ENCODE results near the gene CAP2. TPM values are rescaled to one million over a fixed set of nuclear protein-coding genes. Genes with fewer than 3 reads are reported as not detected.
A peak's percentile ranks its signal among the peaks of the same experiment; 100 is the strongest.
"Not testable (repeated sequence)": the region's sequence is repeated elsewhere in the genome, so short reads cannot be mapped to it uniquely, and the experiment has no call there.

CAP2 gene
- total RNA-seq, 1 experiment from 2014 or later, result 35.9 TPM

DNA sequence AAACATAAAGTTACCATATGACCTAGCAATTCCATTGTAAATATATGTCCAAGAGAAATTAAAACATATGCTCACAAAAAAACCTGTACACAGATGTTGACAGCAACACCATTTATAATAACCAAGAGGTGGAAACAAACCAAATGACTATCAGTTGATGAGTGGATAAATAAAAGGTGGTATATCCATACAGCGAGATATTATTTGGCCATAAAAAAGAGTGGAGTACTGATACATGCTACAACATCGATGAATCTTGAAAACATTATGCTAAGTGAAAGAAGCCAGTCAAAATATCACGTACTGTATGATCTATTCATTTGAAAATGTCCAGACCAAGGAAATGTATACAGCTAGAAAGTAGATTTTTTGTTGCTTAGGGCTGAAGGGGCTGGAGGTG, 2.9 kb downstream of the CAP2 start:
- no peak for DNase-seq (ENCODE audit: low read depth)

DNA sequence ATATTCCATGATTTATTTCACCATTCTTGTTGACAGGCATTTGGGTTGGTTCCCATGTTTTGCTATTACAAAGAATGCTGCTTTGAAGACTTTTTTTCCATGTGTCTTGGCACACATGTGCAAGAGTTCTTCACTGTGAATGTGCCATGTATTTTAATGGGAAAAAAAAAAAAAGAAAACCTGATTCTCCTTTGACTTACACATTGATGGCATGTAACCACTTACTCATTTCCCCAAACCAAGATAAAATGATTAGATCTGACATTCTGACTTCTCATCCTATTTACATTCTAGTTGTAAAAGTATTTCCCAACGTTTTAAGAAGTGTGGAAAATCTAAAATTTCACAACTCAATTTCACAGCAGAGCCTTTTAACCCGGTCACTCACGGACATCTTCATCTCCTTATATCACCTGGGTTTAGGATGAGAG, 4.4 kb downstream of the CAP2 start:
- DNase-seq (ENCODE audit: low read depth), result peak; percentile 29

DNA sequence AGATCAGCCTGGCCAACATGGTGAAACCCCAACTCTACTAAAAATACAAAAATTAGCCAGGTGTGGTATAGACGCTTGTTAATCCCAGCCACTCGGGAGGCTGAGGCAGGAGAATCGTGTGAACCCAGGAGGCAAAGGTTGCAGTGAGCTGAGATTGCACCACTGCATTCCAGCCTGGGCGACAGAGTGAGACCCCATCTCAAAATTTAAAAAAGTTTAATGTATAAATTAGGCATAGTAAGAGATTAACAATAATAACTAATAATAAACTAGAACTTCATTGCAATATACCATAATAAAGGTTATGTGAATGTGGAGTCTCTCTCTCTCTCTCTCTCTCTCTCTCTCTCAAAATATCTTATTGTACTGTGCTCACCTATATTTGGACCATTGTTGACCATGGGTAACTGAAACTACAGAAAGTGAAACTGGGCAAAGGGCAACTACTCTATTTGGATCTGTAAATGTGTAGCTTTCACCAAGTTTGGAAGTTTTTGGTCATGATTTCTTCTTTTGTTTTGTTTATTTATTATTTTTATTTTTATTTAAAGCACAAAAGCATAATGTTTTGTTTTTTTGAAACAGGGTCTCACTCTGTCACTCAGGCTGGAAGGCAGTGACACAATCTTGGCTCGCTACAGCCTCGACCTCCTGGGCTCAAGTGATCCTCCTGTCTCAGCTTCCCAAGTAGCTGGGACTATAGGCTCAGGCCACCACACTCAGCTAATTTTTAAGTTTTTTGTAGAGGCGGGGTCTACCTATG, 12.0 kb downstream of the CAP2 start:
- not testable (repeated sequence) for DNase-seq (ENCODE audit: low read depth)

DNA sequence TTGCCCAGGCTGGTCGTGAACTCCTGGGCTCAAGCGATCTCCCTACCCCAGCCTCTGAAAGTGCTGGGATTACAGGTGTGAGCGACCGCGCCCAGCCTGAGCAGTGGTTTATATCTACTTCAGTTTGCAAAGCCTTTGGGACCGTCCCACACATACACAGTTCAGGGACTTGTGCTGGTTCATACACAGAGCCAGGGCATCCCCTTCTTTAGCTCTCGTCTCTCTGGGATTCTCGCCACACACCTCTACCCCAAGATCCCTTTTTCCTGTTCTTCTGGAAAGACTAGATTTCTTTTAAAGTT, 12.5 kb downstream of the CAP2 start:
- DNase-seq (ENCODE audit: low read depth), result no peak

DNA sequence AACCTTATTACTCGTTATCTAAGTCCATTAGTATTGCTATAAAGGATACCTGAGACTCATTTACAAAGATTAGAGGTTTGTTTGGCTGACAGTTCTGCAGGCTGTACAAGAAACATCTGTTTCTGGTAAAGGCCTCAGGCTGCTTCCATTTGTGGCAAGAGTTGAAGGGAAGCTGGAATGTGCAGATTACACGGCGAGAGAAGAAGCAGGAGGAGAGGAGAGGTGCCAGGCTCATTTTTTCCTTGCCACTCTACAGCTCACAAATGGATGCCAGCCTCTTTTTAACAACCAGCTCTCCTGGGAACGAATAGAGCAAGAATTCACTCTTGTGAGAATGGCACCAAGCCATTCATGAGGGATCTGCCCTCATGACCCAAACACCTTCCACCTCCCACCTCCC, 14.7 kb downstream of the CAP2 start:
- DNase-seq (ENCODE audit: low read depth), result peak; percentile 44

DNA sequence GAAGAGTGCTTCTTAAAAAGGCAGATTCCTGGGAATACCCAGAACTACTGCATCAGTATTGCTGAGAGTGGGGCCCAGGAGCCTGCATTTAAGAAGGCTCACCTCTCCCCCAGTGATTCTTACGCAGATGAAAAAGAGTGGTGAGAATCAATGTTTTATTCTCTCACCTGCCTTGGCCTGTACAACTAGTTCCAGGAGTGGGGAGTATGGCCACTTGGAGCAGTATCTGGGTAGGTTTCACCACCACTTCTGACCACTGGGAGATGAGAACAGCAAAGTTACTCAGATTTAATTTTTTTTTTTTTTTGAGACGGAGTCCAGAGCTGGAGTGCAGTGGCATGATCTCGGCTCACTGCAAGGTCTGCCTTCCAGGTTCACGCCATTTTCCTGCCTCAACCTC, 16.9 kb downstream of the CAP2 start:
- DNase-seq (ENCODE audit: low read depth), result no peak

- DNase-seq (ENCODE audit: low read depth), result peak; percentile 38
Measured at GRCh38 chr6:17413313-17413750, 19.9 kb downstream of the CAP2 start.

- DNase-seq (ENCODE audit: low read depth), result not testable (repeated sequence)
Measured at GRCh38 chr6:17414395-17414794, 21.0 kb downstream of the CAP2 start.

DNA sequence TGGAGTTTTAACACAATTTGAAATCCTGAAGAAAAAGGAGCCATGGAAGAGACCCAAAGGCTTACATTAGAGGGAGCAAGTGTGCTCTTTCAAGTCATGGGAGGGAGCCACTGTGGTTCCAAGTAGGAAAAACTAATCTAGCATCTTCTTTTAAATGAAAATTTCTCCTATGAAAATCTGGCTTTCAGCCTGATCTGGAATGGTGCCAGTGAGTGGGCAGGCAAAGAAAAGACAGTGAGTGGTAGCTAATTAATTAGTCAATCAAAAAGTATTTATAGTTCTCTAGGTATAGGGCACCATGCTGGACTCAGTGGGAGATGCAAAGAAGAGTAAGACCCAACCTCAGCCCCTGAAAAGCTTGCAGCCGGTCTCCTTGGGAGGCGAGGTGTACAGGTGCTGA, 21.9 kb downstream of the CAP2 start:
- DNase-seq (ENCODE audit: low read depth), result no peak

DNA sequence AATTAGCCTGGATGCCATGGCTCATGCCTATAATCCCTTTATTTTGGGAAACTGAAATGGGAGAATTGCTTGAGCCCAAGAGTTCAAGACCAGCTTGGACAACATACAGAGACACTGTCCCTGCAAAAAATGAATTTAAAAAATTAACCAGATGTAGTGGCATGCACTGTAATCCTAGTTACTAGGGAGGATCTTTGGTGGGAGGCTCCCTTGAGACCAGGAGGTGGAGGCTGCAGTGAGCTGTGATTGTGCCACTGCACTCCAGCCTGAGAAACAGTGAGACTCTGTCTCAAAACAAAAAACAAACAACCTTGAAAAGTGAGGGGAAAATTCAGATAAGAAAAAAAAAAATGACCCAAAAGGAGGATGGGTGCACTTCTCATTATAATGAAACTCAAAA, 23.4 kb downstream of the CAP2 start:
- no peak for DNase-seq (ENCODE audit: low read depth)

- peak; percentile 91 for DNase-seq (ENCODE audit: low read depth)
Measured at GRCh38 chr6:17417817-17418216, 24.4 kb downstream of the CAP2 start.

DNA sequence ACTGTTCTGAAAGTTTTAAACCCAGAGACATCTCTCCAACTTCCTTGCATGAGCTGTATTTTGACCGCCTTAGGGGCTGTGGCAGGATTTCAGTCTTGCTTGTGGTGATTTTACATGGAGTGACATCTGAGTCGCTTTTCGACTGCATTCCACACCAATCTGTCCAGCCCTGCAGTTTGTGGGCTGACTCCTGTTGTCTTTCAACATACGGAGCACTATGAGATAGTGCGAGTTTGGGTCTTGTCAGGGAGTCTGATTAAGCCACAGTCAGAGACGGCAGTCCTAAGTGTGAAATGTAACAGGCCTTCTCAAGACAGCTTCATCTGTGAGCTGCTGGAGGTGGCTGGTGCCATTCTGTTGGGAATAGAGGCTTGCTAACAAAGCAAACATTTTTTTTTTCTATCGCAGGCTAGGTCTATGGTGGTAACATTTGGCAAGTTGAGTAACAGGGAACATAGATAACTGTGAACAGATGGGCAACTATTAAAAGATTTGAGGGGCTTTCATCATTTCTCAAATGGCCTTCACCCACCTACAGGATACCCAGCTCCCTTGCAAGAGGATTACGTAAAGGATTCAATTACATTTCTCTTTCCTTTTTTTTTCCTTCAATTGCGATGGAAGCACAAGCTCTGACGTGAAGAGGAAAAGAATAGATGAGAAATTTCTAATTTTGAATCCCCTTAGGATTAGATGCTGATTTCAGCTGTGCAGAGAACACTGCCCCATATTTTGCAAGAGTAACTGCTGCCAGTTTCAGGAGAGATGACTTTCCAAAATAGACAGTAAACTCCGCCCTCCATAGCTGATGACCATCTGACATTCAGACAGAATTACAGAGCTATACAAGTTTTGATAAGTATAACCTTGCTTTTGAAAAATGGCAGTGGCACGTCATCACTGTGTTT, 25.1 kb downstream of the CAP2 start:
- DNase-seq (ENCODE audit: low read depth), result peak; percentile 86

DNA sequence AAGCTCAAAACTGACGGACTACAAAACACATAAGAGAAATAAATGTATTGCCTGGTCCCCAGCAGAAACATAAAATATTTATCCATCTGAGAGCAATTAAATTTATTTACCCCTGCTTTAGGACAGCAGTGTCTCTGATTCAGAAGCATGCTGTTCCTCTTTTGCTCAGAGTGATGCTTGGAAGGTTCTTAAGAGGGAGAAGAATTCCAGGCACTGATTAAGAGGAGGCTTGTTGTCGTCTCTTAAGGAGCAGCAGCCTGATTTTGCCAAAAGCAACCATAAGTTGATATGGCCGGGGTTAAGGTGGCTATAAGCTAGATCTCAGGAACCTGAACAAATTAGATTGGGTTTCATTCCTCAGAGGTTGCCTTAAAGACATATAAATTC, 25.8 kb downstream of the CAP2 start:
- no peak for DNase-seq (ENCODE audit: low read depth)

- no peak for DNase-seq (ENCODE audit: low read depth)
Measured at GRCh38 chr6:17420368-17420767, 27.0 kb downstream of the CAP2 start.

DNA sequence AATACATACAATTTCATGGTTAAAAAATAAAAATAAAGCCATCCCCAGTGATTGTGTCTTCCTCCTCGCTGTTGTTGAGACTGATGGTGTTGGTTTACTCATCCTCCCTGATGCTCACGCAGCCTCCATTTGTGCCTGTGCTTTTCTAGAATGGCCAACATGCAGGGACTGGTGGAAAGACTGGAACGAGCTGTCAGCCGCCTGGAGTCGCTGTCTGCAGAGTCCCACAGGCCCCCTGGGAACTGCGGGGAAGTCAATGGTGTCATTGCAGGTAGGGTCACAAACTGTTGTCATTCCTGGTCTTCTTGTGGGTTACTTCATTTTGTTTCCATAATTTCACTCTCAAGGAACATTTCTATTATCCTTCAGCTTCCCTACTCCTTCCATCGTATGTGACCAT, 28.0 kb downstream of the CAP2 start:
- DNase-seq (ENCODE audit: low read depth), result no peak

DNA sequence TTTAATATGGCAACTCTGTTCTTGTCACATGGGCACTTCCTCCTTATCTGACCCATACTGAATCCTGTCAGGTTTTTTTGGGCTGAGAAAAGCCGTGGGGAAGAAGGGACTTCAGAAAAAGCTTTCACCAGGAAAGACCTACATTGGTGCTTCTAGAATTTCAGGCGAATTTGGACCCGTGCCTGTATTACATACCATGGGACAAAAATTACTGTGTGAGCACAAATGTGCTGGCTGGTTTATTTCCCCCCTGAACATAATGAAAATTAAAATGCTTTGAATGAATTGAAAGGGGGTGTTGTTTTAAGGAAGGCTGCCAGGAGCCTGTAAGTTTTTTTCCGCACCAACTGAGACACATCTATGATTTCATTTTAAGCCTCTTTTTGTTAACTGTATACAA, 29.6 kb downstream of the CAP2 start:
- no peak for DNase-seq (ENCODE audit: low read depth)

DNA sequence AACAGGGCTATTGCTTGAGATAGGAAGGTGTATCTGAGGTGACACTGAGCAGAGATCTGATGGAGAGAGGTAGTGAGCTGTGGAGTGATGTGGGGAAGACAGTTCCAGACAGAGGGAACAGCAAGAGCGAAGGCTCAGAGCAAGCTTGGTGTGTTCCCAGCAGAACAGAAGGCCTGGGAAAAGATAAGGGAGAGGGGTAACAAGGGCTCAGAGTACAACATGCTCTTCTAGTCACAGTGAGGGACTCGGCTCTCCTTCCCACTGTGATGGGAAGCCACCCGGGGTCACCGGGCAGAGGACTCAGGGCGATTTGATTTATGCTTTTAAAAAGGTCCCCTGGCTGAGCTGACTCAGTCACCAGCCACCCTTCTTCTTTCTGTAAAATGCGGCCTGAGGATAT, 33.7 kb downstream of the CAP2 start:
- no peak for DNase-seq (ENCODE audit: low read depth)

DNA sequence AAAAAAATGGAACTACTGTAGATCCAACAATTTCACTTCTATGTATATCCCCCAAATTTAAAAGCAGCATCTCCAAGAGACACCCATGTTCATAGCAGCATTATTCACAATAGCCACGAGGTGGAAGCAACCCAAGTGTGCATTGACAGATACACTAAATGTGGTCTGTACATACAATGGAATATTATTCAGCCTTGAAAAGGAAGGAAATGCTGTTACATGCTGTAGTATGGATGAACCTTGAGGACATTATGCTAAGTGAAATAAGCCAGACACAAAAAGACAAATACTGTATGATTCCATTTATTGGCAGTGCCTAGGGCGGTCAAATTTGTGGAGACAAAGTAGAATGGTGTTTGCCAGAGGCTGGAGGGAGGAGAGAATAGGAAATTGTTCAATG, 34.2 kb downstream of the CAP2 start:
- no peak for DNase-seq (ENCODE audit: low read depth)

GRCh38 chr6:17428595-17429120, 35.3 kb downstream of the CAP2 start:
- not testable (repeated sequence) for DNase-seq (ENCODE audit: low read depth)

- DNase-seq (ENCODE audit: low read depth), result no peak
Measured at GRCh38 chr6:17429383-17430061, 36.1 kb downstream of the CAP2 start.

GRCh38 chr6:17431581-17431980, 38.2 kb downstream of the CAP2 start:
- DNase-seq (ENCODE audit: low read depth), result peak; percentile 36

GRCh38 chr6:17432356-17432755, 39.0 kb downstream of the CAP2 start:
- DNase-seq (ENCODE audit: low read depth), result no peak
